HG02970 (cell line): ENCODE measurements around the gene TLCD5.

ENCODE experiments used
- ATAC-seq: cut with Tn5 transposase; IDR thresholded peaks from one replicate; pipeline ENCODE4 v1.9.1; 2021; ENCODE audit warnings: mild to moderate bottlenecking, moderate library complexity, moderate number of reproducible peaks; ENCODE audit not compliant: unreplicated experiment, low FRiP score

Gene TLCD5

DNA sequence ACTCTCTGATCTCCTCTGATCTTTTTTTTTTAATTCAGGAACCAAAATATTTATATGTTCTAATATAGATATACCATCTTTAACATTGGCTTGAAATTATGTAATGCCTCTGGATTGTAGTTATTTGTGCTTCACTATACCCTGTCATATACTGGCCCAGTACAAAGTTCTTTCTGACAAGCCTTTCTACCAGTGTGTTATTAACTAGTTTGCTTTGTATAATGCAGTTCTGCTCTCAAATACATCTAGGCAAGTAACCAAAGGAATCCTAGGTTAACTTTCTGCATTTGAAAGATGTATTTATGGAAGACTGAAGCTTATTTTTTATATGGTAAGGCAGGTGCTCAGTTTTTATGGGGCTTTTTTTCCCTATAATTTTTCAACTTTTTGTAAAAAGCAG, 47.2 kb downstream of the TLCD5 start:
- no peak for ATAC-seq

DNA sequence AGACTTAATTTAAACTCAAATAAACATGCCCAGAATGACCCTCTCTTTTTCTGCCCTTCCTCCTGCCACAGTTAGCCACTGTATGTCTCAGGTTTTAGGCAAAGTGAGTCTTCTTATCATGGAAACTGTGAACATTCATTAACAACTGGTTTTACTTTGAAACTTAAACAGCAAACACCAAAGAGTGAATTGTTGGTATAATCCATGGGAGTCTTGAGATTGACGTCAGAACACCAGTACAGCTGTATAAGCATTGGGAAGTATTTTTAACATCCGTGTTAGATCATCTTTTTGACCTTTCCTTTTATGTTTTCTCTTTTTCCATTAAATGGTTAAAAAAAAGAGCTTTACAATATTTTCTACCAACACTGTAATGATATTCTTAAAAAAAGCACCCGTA, 50.0 kb downstream of the TLCD5 start:
- no peak for ATAC-seq

DNA sequence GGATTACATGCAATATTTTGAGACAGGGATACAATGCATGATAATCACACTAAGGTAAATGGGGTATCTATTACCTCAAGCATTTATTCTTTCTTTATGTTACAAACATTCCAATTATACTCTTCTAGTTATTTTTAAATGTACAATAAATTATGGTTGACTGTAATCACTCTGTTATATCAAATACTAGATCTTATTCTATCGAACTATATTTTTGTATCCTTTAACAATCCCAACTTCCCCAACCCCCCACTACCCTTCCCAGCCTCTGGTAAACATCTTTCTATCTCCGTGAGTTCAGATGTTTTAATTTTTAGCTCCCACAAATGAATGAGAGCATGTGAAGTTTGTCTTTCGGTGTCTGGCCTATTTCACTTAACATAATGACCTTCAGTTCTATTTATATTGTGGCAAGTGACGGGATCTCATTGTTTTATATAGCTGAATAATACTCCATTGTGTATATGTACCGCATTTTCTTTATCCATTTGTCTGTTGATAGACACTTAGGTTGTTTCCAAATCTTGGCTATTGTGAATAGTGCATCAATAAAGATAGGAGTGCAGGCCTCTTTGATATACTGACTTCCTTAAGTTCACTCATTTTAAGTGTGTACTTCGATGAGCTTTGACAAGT, 51.6 kb downstream of the TLCD5 start:
- no peak for ATAC-seq

DNA sequence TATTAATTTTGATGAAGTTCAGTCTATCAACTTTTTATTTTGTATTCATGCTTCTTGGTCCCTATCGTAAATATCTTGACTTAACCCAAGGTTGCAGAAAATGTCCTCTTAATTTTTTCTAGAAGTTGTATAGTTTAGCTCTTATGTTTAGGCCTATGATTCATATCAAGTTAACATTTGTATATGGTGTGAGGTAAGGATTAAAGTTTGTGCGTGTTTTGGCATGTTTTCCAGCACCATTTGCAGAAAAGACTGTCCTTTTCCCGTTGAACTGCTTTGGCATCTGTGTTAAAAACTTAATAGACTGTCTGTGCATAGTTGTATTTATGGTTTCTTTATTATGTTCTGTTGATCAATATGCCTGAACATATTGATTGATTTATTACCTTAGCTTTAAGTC, 53.4 kb downstream of the TLCD5 start:
- no peak for ATAC-seq

DNA sequence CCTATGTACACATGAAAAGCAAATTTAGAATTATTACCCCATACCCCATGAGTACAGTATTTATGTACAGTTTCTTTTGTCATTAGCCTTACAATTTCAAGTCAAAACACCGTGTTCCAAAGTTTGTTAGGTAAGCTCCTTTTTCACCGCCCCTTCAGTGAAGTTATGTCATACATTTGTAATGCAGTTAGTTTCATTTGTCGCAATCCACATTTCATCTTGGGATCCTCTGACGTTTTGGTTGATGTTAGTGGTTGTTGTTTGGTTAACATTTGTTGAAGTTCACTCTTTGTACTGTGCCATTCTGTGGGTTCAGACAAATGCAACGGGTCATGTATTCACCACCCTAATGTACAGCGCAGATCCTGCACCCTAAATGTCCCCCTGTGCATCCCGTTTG, 56.3 kb downstream of the TLCD5 start:
- ATAC-seq, result no peak
